ENCODE data around the gene RAD50.
A peak's percentile ranks its signal among the peaks of the same experiment; 100 is the strongest.
"Not testable (repeated sequence)": the region's sequence is repeated elsewhere in the genome, so short reads cannot be mapped to it uniquely, and the experiment has no call there.

Gene RAD50

DNA sequence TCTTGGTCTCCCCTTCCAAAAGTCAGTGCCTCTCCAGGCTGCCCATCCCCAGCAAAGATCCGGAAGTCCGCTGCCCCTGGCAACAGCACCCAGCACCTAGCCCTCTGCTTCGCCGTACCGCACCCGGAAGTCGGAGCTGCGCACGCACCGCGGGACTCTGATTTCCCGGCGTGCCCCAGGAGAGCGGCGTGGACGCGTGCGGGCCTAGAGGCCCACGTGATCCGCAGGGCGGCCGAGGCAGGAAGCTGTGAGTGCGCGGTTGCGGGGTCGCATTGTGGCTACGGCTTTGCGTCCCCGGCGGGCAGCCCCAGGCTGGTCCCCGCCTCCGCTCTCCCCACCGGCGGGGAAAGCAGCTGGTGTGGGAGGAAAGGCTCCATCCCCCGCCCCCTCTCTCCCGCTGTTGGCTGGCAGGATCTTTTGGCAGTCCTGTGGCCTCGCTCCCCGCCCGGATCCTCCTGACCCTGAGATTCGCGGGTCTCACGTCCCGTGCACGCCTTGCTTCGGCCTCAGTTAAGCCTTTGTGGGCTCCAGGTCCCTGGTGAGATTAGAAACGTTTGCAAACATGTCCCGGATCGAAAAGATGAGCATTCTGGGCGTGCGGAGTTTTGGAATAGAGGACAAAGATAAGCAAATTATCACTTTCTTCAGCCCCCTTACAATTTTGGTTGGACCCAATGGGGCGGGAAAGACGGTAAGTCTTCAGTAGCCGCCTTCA lies at the start of gene RAD50:
Gene RAD50, plus strand, starts transcription at position 215 of the 715 bp plus-strand sequence. Its CDS starts 348 bp downstream, at position 563.
- DNase-seq (ENCODE audit: low read depth), result peak; percentile 91

DNA sequence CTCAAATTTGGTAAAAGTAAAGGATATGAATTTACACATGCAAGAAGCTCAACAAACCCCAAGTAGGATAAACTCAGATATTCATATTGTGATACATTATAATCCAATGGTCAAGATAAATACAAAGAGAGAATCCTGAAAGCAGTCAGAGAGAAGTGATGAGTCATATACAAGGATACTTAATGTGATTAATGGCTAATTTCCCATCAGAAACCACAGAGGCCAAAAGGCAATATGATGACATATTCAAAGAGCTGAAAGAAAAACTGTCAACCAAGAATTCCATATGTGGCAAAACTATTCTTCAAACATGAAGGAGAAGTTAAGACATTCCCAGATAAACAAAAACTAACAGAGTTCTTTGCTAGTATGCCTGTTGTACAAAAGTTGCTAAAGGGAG lies 46.7 kb upstream of the RAD50 start:
- no peak for DNase-seq (ENCODE audit: low read depth)

- not testable (repeated sequence) for DNase-seq (ENCODE audit: low read depth)
Observed at GRCh38 chr5:132513618-132514336, 43.0 kb upstream of the RAD50 start.

GRCh38 chr5:132522067-132522466 lies 34.7 kb upstream of the RAD50 start:
- not testable (repeated sequence) for DNase-seq (ENCODE audit: low read depth)

DNA sequence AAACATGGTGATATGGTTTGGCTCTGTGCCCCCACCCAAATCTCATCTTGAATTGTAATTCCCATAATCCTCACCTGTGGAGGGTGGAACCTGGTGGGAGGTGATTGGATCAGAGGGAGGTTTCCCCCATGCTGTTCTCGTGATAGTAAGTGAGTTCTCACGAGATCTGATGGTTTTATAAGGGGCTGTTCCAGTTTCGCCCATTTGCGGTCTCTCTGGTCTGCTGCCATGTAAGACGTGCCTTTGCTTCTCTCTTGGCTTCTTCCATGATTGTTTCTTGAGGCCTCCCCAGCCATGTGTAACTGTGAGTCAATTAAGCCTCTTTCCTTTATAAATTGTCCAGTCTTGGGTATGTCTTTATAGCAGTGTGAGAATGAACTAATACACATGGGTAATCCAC lies 31.9 kb upstream of the RAD50 start:
- not testable (repeated sequence) for DNase-seq (ENCODE audit: low read depth)

- no peak for DNase-seq (ENCODE audit: low read depth)
Observed at GRCh38 chr5:132525299-132525724, 31.5 kb upstream of the RAD50 start.

GRCh38 chr5:132526290-132526973 lies 30.3 kb upstream of the RAD50 start:
- DNase-seq (ENCODE audit: low read depth), result peak; percentile 30

DNA sequence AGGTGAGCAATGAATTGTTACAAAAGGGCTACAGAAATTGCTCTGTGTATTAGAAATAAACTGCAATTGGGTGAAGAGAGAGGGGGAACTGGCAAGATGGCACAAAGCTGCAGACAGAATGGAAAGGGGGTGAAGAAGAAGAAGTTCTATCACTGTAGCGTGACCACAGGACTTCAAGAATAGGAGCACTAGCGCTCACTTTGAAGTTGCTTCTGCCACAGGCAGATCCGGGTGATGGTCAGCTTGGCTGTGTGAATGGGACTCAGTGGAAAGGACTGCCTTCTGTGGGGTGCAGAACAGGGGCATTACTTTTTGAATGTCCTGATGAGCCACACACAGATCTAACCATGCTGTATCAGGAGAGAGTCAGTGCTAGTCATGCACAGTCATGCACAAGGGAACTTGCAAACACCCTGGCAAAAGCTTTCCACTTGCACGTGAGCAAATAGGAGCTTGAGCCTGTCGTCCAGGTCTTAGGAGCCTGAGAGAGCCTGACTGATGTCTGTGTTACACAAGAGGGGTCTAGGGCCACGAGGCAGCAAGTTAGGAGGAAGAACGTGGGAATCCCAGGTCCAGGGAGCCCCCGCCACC lies 29.7 kb upstream of the RAD50 start:
- DNase-seq (ENCODE audit: low read depth), result no peak

- peak; percentile 44 for DNase-seq (ENCODE audit: low read depth)
Observed at GRCh38 chr5:132528021-132528420, 28.8 kb upstream of the RAD50 start.

DNA sequence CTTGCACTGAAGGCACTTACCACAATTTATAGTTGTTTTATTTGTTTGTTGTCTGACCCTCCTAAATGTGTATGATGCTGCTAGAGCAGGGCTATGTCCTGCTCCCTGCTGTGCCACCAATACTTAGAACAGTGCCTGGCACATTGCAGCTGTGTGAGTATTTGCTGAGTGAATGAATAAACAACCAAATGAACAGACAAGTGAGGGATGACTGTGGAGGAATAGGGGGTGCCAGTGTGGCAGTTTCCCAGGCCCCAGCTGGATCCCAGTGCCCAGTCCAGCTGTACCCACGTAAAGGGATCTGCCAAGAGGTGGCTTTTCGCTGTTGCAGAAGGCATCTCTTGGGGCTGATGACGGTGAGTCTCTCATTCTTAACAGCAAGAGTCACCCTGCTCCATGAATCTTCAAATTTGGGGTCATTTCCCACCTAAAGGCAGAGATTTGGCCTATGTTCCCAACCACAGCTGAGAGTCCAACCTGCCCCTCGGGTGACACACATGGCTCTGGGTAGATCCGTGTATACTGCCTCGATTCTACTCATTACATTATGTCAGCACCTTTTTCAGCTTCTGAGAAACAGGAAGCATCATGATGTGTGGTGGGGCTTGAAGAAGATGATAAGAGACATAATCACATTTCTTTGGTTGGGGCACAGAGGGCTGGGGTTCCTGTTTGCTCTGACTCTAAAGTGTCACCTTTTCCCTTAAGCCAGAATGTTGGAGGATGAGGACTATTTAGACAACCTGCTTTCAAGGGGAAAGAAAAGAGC lies 27.7 kb upstream of the RAD50 start:
- peak; percentile 52 for DNase-seq (ENCODE audit: low read depth)

DNA sequence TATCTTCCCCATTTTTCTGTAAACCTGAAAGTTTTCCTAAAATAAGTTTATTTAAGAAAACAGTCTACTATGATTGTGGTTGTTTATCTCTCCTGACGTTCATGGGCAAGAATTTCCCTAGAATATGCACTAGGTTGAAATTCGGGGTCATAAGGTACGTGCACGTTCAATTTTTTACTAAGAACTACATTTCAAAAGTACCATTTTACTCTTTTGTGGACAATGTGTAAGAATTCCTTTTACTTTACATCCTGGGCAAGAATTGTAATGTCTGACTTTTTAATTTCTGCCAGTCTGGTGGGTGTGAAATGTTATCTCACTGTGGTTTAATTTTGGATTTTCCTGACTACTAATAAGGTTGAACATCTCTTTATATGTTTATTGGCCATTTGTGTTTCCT lies 25.8 kb upstream of the RAD50 start:
- DNase-seq (ENCODE audit: low read depth), result no peak

GRCh38 chr5:132539716-132540115 lies 17.1 kb upstream of the RAD50 start:
- no peak for DNase-seq (ENCODE audit: low read depth)

GRCh38 chr5:132540149-132540548 lies 16.6 kb upstream of the RAD50 start:
- no peak for DNase-seq (ENCODE audit: low read depth)

DNA sequence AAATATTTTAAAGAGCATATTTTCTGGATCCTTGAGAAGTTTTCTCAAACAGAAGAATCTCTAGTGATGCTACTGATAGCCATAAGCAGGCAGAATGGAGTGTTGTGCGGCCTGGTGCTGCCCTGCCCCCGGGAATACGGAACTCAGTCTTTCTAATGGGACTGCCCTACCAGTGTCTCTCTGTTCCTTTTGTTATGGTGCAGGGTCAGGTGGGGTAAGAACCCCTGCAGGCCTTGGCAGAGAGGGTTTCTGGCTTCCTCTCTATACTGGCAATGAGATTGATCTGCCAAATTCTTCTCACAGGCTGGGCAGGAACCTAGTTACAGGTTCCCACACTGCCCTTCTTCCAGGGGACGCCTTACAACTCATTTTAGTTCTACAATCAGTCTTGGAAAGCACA lies 16.0 kb upstream of the RAD50 start:
- DNase-seq (ENCODE audit: low read depth), result no peak

DNA sequence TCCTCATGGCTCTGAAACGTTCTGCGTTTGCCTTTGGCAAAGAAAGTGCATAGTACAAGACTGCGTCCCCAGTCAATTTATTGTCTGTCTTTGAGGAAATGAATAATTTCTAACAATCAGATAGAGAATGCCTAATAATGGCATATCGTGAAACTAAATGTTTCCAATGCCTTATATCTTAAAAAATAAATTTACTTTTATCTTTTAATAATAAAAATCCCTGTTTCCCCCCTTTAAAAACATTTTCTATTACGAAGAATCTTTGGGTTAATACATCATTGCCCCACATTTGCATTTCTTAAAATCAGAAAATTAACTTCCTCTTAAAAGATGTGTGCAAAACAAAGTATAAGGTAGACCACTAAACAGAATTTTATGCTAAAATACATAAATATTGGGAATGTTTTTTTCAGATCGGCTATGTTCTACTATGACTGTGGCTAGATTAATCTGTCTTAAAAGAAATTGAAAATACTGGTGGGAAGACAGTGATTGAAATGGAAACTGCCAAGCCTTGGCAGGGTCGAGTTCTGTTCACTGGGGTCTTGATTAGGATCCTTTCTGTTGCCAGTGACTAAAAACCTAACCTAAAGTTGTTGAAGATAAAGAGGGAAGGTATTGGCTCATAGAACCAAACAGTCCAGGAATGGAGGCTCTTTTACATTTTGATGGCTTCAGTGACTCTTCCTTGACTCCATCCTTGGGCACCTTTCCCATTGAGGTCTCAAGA lies 13.1 kb upstream of the RAD50 start, which contains the start of gene IL5:
Gene IL5, minus strand, starts transcription at position 51 of the 730 bp plus-strand sequence. Its CDS starts 44 bp downstream, at position 7.
- DNase-seq (ENCODE audit: low read depth), result no peak

- DNase-seq (ENCODE audit: low read depth), result no peak
Observed at GRCh38 chr5:132546108-132546507, 10.7 kb upstream of the RAD50 start.

- no peak for DNase-seq (ENCODE audit: low read depth)
Observed at GRCh38 chr5:132547269-132547668, 9.5 kb upstream of the RAD50 start.

DNA sequence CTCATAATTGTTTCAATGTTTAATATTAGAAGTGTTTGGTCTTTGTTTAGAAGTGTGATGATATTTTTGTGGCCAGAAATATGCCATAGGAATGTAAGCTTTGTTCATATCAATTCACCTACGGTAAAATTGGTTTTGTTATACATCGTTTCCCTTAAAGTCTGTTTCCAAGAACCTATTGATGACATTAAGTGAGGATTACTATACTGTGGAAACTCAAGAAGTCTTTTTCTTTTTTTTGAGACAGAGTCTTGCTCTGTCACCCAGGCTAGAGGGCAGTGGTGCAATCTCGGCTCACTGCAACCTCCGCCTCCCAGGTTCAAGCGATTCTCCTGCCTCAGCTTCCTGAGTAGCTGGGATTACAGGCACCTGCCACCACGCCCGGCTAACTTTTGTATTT lies 7.9 kb upstream of the RAD50 start:
- not testable (repeated sequence) for DNase-seq (ENCODE audit: low read depth)

GRCh38 chr5:132549576-132549975 lies 7.2 kb upstream of the RAD50 start:
- DNase-seq (ENCODE audit: low read depth), result no peak

DNA sequence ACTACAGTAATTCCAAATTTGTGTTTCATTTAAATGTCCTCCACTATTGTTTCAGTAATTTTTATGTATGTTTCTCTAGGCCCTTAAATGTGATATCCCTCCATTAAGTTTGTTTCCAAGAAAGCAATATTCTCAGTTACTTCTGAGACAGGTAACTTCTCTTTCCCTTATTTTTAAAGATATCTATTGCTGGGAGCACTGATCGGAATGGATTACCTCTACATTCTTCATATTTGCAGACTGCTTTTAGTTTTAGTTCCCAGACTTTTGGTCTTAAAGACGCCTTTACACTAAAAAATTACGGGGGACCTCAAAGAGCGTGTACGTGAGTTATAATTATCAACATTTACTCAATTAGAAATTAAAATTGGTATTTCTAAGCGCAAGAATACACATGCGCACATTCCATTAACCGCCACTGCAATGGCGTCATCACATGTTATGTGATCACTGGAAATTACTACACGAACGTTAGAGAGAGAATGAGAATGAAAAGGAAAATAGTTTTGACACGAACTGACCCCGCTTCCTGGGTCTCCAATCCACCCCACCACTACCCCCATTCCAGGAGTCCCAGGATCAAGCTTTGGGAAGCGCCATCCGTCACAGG lies 519 bp upstream of the RAD50 start:
- no peak for DNase-seq (ENCODE audit: low read depth)

All from CMK (cell line).